Calu3 (cell line): ENCODE results near the gene CAMKMT. TPM values are rescaled to one million over a fixed set of nuclear protein-coding genes. Genes with fewer than 3 reads are reported as not detected.

ENCODE experiments used
- BruUV-seq: library from RNA; stranded (reverse); fragments of 400-500 nt; replicated peaks from 2 replicates; lab custom pipeline; 2021; lab: Mats Ljungman, UMichigan
- CTCF ChIA-PET: fragments of 300-600 bp; sonication (Branson Sonifier 250); formaldehyde crosslinking; loops from one replicate; lab custom pipeline; 2022; ENCODE audit warnings: antibody characterized with exemption; lab: Charles Lee
- DNase-seq: peaks from one replicate; pipeline ENCODE4 v3.0.0; 2022
- H3K27ac Mint-ChIP-seq: one replicate; pipeline ENCODE4 v1.8.0; 2022; ENCODE audit warnings: mixed read lengths; ENCODE audit not compliant: unreplicated experiment
- H3K27me3 Mint-ChIP-seq: one replicate; pipeline ENCODE4 v1.8.0; 2022; ENCODE audit warnings: mixed read lengths; ENCODE audit not compliant: unreplicated experiment
- H3K36me3 Mint-ChIP-seq: one replicate; pipeline ENCODE4 v1.8.0; 2022; ENCODE audit warnings: mild to moderate bottlenecking, moderate library complexity, mixed read lengths; ENCODE audit not compliant: insufficient read depth, unreplicated experiment
- H3K4me1 Mint-ChIP-seq: one replicate; pipeline ENCODE4 v1.8.0; 2022; ENCODE audit warnings: mild to moderate bottlenecking, low read depth, mixed read lengths; ENCODE audit not compliant: unreplicated experiment
- H3K4me3 Mint-ChIP-seq: one replicate; pipeline ENCODE4 v1.8.0; 2022; ENCODE audit warnings: mild to moderate bottlenecking, low read depth, moderate library complexity, mixed read lengths; ENCODE audit not compliant: unreplicated experiment
- H3K9me3 Mint-ChIP-seq: one replicate; pipeline ENCODE4 v1.8.0; 2022; ENCODE audit warnings: low read depth, mixed read lengths; ENCODE audit not compliant: unreplicated experiment
- intact Hi-C: fragments of 100-400 bp; cut with micrococcal nuclease; formaldehyde crosslinking; loops from one replicate; pipeline ENCODE4 v1.10.0; 2022; ENCODE audit not compliant: unreplicated experiment
- total RNA-seq: library from RNA; stranded (reverse); gene quantifications from 2 replicates; pipeline ENCODE4 v1.2.3, GENCODE V29; 2022
- TF ChIP-seq, protein P1 (sequence below): fragments of 200-600 bp; IDR thresholded peaks from one replicate; pipeline ENCODE4 v1.8.0; 2022; ENCODE audit warnings: antibody characterized with exemption; ENCODE audit not compliant: unreplicated experiment

The CAMKMT gene
- total RNA-seq, 1 experiment from 2014 or later: 20.6 TPM

DNA sequence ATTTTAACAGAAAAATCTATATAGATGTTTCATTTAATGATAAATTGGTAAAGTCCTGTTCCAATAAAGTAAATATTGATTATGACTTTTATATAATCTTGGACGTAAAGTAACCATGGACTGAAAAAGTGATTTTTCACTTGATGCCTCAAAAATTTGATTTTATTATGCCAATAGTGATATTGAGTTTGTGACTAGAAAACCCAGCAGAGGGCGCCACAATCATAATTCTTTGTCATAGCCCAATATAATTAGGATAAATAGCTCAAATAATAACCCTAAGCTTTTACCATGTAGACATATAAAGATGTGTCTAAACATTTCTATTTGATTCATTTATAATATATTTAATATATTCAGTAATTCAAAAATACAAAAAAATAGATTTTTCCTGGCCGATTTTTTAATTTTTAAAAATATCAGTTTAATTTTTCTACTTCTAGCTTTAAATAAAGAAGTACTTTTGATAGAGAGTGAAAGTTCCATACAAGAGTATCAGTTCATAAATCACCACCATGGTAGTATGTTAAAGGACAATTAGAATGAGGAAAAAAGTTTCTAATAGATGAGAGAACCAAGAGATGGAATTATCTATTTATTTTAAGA, 30.7 kb downstream of the CAMKMT start:
- Mint-ChIP-seq H3K9me3 (no peaks in the 10 kb centered on the region), H3K4me3 (no peak overlapping the region), H3K27me3 (no peaks in the 10 kb centered on the region), H3K36me3 (no peaks in the 10 kb centered on the region), H3K4me1 (peaks cover 9% of the 10 kb centered on the region), H3K27ac (no peak overlapping the region)
- DNase-seq: peak; percentile 54
- CTCF ChIA-PET: interaction anchor here (0.6 to 1.8 kb wide), 7 partner anchors 31 to 563 kb away, joined by 3 to 22 read pairs (median 4); partner anchors contain the start of genes CAMKMT and PREPL
- BruUV-seq: no TSS peak
- intact Hi-C loops: loop anchor here (2.0 to 5.0 kb wide), 2 partner anchors 85 to 564 kb away; no protein-coding TSS in a partner anchor
- TF ChIP-seq, protein P1, sequence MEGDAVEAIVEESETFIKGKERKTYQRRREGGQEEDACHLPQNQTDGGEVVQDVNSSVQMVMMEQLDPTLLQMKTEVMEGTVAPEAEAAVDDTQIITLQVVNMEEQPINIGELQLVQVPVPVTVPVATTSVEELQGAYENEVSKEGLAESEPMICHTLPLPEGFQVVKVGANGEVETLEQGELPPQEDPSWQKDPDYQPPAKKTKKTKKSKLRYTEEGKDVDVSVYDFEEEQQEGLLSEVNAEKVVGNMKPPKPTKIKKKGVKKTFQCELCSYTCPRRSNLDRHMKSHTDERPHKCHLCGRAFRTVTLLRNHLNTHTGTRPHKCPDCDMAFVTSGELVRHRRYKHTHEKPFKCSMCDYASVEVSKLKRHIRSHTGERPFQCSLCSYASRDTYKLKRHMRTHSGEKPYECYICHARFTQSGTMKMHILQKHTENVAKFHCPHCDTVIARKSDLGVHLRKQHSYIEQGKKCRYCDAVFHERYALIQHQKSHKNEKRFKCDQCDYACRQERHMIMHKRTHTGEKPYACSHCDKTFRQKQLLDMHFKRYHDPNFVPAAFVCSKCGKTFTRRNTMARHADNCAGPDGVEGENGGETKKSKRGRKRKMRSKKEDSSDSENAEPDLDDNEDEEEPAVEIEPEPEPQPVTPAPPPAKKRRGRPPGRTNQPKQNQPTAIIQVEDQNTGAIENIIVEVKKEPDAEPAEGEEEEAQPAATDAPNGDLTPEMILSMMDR: no peak

DNA sequence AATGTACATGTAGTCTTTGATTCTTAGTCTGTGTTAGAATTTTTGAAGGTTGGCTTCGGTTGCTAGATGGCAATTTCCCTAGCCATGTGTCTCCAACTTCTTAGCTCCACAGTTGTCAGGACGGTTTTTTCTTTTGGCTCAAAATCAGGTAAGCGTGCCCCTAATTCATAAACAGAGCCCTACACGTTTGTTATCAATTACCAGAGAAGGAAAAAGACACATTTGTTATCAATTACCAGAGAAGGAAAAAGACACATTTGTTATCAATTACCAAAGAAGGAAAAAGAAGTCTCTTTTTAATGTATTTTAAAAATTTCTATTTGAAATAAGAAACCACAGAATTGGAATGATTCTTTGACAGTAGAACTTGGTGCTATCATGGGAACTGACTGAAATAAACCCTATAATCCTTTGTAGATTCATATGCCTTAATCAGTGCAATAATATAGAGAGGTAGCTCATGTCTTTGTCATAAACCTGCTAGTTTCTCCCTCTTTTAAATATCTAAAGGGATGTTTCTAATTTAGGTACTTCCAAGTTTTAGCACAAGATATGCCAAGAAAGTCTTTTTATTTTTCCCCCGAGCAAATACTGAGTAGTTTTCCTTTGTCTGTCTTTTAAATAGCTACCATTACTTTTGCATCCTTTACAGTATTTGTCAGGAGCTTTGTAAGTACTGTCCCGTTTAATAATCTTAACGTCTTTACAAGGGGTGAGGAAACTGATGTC, 35.9 kb downstream of the CAMKMT start:
- Mint-ChIP-seq H3K36me3 (no peaks in the 10 kb centered on the region), H3K27ac (no peak overlapping the region), H3K9me3 (no peaks in the 10 kb centered on the region), H3K27me3 (no peaks in the 10 kb centered on the region), H3K4me1 (no peaks in the 10 kb centered on the region), H3K4me3 (no peak overlapping the region)
- CTCF ChIA-PET: interaction anchor here (0.7 kb wide), 2 partner anchors 465 to 1145 kb away, joined by 3 to 4 read pairs; no protein-coding TSS in a partner anchor
- DNase-seq: no peak
- intact Hi-C loops: no loop called here
- TF ChIP-seq, protein P1: no peak
- no TSS peak for BruUV-seq

DNA sequence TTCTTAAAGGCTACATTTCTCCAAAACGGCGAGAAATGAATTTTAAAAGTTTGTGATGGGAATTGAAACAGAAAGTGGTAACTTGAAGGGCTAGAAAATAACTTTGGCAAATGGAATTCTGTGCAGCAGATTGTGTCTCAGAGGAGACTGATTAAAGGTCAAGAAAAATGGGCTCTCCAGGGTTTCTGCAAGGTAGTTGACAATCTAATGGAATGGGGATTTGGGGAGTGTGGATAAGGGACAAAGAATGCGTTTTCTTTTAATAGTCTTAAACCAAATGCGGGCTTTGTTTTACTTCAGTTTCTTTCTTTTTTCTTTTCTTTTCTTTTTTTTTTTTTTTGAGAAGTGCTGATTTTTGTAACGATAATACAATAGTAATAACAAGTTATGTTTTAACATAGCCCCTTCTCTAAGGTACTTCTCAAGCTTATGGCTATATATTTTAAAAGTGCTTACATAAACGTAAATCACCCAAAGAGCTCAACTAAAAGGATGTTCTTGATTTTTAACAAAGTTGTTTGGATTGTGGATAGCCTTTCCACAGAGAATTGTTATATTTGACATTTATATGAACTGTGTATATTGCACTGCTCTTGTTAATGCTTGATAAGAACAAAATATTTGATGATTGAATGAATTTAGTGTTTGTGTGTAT, 36.6 kb downstream of the CAMKMT start:
- TF ChIP-seq, protein P1: no peak
- no peak for DNase-seq
- no peaks in the 10 kb centered on the region for H3K9me3 Mint-ChIP-seq
- no peaks in the 10 kb centered on the region for H3K27me3 Mint-ChIP-seq
- H3K36me3 Mint-ChIP-seq: no peaks in the 10 kb centered on the region
- no peak overlapping the region for H3K27ac Mint-ChIP-seq
- no peaks in the 10 kb centered on the region for H3K4me1 Mint-ChIP-seq
- CTCF ChIA-PET: interaction anchor here (0.7 kb wide), 1 partner anchor 58 kb away, joined by 5 read pairs; no protein-coding TSS in a partner anchor
- no peak overlapping the region for H3K4me3 Mint-ChIP-seq
- intact Hi-C loops: no loop called here
- no TSS peak for BruUV-seq

DNA sequence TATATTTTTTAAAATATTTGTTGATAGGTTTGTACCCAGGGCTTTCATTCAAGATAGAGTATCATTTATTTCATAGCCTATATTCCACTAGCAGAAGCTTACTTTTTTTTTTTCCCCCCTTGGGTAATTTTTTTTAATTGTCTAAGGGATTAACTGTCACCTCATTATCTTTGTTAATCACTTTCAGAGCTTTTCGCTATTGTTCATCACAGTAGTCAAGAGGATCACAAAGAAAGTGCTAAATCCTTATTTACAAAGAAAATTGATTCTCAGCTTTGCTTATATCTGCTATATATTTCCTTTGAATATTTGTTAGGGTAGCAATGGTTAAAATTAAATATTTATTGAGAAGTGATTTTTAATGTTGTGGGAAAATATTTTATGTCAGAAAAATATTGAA, 59.0 kb downstream of the CAMKMT start:
- H3K4me1 Mint-ChIP-seq: no peaks in the 10 kb centered on the region
- no peak for DNase-seq
- TF ChIP-seq, protein P1: no peak
- no peaks in the 10 kb centered on the region for H3K36me3 Mint-ChIP-seq
- H3K27me3 Mint-ChIP-seq: no peaks in the 10 kb centered on the region
- CTCF ChIA-PET: no interaction called here
- no peaks in the 10 kb centered on the region for H3K9me3 Mint-ChIP-seq
- no peak overlapping the region for H3K27ac Mint-ChIP-seq
- no TSS peak for BruUV-seq
- intact Hi-C loops: no loop called here
- no peak overlapping the region for H3K4me3 Mint-ChIP-seq
